NB4 (cell line): Measurements from ENCODE around the gene STK16.

Source experiments
- DNase-seq: peaks from one replicate; pipeline ENCODE4 v3.0.0; 2010; ENCODE audit warnings: low read depth
- H3K4me3 ChIP-seq: one replicate; pipeline ENCODE4 v1.5.1; 2011; ENCODE audit warnings: mild to moderate bottlenecking, low read depth, low read length, moderate library complexity
- CTCF ChIP-seq: IDR thresholded peaks from one replicate; pipeline ENCODE4 v1.5.1; 2012; ENCODE audit warnings: low read depth, low read length
- MAX ChIP-seq: IDR thresholded peaks from 2 replicates; pipeline ENCODE4 v1.6.1; 2011; ENCODE audit warnings: low read depth, low read length
- MYC ChIP-seq: IDR thresholded peaks from 2 replicates; pipeline ENCODE4 v1.6.1; 2011; ENCODE audit warnings: low read depth, low read length
- POLR2A ChIP-seq: IDR thresholded peaks from 2 replicates; pipeline ENCODE4 v1.6.1; 2011; ENCODE audit warnings: mild to moderate bottlenecking; ENCODE audit not compliant: insufficient read length; ENCODE audit errors: extremely low read depth

The STK16 gene

GRCh38 chr2:219291394-219291793 is 46.1 kb downstream of the STK16 start:
- no peak for DNase-seq
- no peak overlapping the region for H3K4me3 ChIP-seq
- TF ChIP-seq CTCF (no peak), MYC (no peak), MAX (no peak), POLR2A (no peak)

GRCh38 chr2:219291910-219292490 is 46.7 kb downstream of the STK16 start:
- TF ChIP-seq CTCF (no peak), MAX (no peak), MYC (no peak), POLR2A (no peak)
- H3K4me3 ChIP-seq: no peak overlapping the region
- DNase-seq: no peak

DNA sequence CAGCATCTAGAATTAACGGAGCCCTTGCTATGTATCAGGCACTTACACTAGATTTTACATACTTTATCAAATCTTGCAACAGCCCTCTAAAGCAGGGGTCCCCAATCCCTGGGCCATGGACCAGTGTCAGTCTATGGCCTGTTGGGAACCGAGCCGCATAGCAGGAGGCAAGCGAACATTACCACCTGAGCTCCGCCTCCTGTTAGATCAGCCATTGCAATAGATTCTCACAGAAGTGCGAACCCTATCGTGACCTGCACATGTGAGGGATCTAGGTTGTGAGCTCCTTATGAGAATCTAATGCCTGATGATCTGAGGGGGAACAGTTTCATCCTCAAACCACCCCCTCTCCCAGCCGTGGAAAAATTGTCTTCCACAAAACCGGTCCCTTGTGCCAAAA is 47.3 kb downstream of the STK16 start:
- TF ChIP-seq CTCF (no peak), POLR2A (no peak), MAX (no peak), MYC (no peak)
- H3K4me3 ChIP-seq: no peak overlapping the region
- no peak for DNase-seq

GRCh38 chr2:219293736-219294231 is 48.5 kb downstream of the STK16 start:
- no peak for TF ChIP-seq MAX
- TF ChIP-seq POLR2A: no peak
- TF ChIP-seq MYC: no peak
- TF ChIP-seq CTCF: no peak
- DNase-seq: no peak
- no peak overlapping the region for H3K4me3 ChIP-seq

DNA sequence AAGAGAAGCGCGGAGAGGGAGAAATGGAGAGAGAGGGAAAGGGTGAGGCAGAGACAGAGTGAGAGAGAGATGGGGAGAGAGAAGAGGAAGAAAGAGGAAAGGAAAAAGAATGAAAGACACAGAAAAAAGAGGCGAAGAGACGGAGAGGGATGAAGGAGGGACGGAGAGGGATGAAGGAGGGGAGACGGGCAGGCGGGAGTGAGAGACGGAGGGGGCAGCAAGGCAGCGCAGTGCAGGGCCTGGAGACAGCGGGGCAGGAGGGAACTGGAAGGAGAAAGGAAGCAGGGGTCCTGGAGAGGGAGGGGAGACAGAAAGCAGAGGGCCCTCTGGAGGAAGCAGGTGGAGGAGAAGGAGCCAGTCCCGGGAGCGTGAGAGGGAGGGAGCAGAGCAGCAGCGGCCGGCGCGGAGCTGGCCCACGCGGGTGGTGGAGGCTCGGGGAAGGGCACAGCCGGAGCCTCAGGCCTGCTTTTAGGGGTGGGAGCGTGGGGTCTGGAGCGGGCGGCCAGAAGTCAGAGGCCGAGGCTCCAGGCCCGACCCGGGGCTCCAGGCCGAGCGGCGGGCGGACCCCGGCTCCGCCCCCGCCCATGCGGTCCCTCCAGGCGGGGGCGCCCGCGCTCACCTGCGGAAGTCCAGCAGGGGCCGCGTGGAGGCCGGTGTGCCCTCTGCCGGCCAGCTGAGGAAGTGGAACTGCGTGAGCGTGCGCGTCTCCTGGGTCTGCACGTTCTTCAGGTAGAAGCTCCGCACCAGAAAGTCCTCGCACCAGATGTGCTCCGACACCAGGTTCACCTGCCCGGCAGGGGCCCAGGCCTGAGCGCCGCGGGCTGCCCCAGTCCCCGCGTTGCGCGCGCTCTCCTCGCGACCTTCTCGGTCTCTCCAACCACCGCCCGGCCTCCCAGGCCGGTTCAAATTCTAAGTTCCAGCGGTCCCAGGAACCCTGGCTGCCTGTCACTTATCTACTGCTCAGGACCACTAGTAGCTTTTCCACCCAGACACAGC is 49.4 kb downstream of the STK16 start:
- peak overlapping the region; percentile 30 for H3K4me3 ChIP-seq
- DNase-seq: peak; percentile 89
- TF ChIP-seq MYC (peak; percentile 97), CTCF (peak; percentile 84), POLR2A (peak; percentile 53), MAX (peak; percentile 93)
